ENCODE results near the gene CPEB4. TPM values are rescaled to one million over a fixed set of nuclear protein-coding genes. Genes with fewer than 3 reads are reported as not detected.

The CPEB4 gene
- total and polyA plus RNA-seq, 2 donors (not counting 1 experiment from before 2014, with no cell fraction given) = 8.4 to 26.0 TPM

DNA sequence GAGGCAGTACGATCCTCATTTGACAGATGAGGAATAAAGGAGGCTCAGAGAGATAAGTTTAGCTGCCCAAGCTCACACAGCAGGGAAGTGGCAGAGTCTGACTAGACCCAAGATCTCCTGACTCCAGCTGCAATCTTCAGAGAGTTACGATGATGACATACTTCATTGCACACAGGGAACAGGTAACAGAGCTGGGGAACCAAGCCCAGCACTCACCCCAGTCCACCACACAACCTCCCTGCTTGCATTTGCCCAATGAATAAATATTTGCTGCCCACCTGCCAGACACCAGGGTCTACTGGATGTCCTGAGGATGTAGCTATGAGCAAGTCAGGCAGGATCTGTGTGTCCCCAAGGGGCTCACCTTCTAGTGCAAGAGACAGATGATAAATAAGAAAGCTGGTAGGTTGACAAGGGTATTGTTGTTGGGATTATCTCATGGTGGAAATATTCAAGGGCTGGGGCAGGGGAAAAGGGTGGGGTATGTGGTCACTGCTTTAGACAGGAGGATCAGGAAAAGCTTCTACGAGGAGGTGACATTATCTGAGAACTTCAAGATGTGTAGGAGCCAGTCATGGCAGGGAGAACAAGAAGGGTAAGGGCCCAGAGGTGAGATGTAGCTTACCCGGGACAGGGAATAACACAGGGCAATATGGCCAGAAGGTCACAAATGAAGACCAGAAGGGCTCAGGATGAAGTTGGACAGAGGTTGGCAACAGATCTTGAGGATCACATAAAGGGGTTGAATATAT, 28.6 kb upstream of the CPEB4 start:
- Mint-ChIP-seq H3K27ac (no peak overlapping the region), H3K4me1 (peaks cover 9% of the 10 kb centered on the region), H3K4me3 (no peak overlapping the region), H3K27me3 (peaks cover 14% of the 10 kb centered on the region), H3K9me3 (ENCODE audit: insufficient read depth) (no peaks in the 10 kb centered on the region)
- Histone ChIP-seq H3K4me1 (ENCODE audit: control insufficient read depth in 2 of 2, insufficient read depth in 2 of 2, low read length in 2 of 2) (peaks cover 0 to 5% of the 10 kb centered on the region in 2 donors), H2AFZ (ENCODE audit: insufficient read depth, low read depth, low read length, poor library complexity, severe bottlenecking) (no peak overlapping the region), H4K20me1 (ENCODE audit: control insufficient read depth, insufficient read depth, low read length, poor library complexity, severe bottlenecking) (no peaks in the 10 kb centered on the region), H3K4me3 (ENCODE audit: control extremely low read depth in 1 of 5, extremely low read depth in 1 of 5, insufficient read depth in 1 of 5, low read depth in 2 of 5, low read length in 4 of 5) (no peak overlapping the region), H3K27me3 (replicated peaks in 1 of 4; ENCODE audit: control extremely low read depth in 1 of 4, control insufficient read depth in 3 of 4, insufficient read depth in 4 of 4, low read length in 3 of 4) (no peaks in the 10 kb centered on the region), H3K9me3 (ENCODE audit: control extremely low read depth in 1 of 3, control insufficient read depth in 2 of 3, insufficient read depth in 1 of 3, low read length in 2 of 3) (no peaks in the 10 kb centered on the region), H3K4me2 (replicated peaks; ENCODE audit: low read depth, low read length, poor library complexity, severe bottlenecking) (no peak overlapping the region), H3K27ac (ENCODE audit: low read length in 2 of 2) (no peak overlapping the region), H3K9ac (ENCODE audit: low read length) (no peak overlapping the region), H3K36me3 (replicated peaks in 1 of 2; ENCODE audit: control extremely low read depth in 1 of 2, control insufficient read depth in 1 of 2, extremely low read depth in 1 of 2, insufficient read depth in 2 of 2, low read length in 1 of 2) (no peaks in the 10 kb centered on the region), H3K79me2 (ENCODE audit: control insufficient read depth, insufficient read depth, low read length) (no peaks in the 10 kb centered on the region)
- 89% methylated on average over 3 of the region's 4 CpGs for whole genome bisulfite sequencing (ENCODE audit: insufficient coverage)
- no peak for TF ChIP-seq EZH2 (IDR thresholded peaks at IDR 0.05; ENCODE audit: borderline replicate concordance, insufficient read depth, low read depth, low read length, poor library complexity, severe bottlenecking)
- TF ChIP-seq, protein P1, sequence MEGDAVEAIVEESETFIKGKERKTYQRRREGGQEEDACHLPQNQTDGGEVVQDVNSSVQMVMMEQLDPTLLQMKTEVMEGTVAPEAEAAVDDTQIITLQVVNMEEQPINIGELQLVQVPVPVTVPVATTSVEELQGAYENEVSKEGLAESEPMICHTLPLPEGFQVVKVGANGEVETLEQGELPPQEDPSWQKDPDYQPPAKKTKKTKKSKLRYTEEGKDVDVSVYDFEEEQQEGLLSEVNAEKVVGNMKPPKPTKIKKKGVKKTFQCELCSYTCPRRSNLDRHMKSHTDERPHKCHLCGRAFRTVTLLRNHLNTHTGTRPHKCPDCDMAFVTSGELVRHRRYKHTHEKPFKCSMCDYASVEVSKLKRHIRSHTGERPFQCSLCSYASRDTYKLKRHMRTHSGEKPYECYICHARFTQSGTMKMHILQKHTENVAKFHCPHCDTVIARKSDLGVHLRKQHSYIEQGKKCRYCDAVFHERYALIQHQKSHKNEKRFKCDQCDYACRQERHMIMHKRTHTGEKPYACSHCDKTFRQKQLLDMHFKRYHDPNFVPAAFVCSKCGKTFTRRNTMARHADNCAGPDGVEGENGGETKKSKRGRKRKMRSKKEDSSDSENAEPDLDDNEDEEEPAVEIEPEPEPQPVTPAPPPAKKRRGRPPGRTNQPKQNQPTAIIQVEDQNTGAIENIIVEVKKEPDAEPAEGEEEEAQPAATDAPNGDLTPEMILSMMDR (IDR thresholded peaks at IDR 0.05) = no peak
- ChIA-PET POLR2A (no interaction called here), CTCF (interaction anchor here (1.3 kb wide), 1 partner anchor 66 kb away, joined by 4 read pairs; no protein-coding TSS in a partner anchor)
- ATAC-seq (ENCODE audit: low read depth) (no peak), DNase-seq (no peak)
- intact Hi-C loops (cut with micrococcal nuclease) = no loop called here

DNA sequence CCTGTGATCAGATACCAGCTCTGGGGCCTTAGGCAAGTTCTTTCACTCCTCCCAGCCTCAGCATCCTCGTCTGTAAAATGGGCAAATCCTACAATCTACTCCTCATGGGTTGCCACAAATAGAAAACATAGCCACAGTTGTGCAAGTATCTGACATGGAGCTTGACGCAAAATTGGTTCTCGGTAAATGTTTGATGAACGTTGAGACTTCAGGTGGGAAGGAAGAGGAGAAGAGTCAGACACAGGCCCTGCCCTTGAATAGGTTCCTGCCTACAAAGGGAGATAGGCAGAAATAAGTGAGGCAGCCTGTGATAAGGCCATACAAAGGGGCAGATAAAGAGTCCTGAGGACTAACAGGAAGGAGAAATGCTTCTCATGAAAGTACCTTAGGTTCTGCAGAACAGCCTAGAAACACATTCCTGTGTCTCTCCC, 26.1 kb upstream of the CPEB4 start:
- ATAC-seq (ENCODE audit: low read depth) (no peak), DNase-seq (no peak)
- Histone ChIP-seq H3K79me2 (ENCODE audit: control insufficient read depth, insufficient read depth, low read length) (no peaks in the 10 kb centered on the region), H2AFZ (ENCODE audit: insufficient read depth, low read depth, low read length, poor library complexity, severe bottlenecking) (no peak overlapping the region), H3K4me1 (ENCODE audit: control insufficient read depth in 2 of 2, insufficient read depth in 2 of 2, low read length in 2 of 2) (peaks cover 0 to 7% of the 10 kb centered on the region in 2 donors), H3K4me3 (ENCODE audit: control extremely low read depth in 1 of 5, extremely low read depth in 1 of 5, insufficient read depth in 1 of 5, low read depth in 2 of 5, low read length in 4 of 5) (no peak overlapping the region), H3K27me3 (replicated peaks in 1 of 4; ENCODE audit: control extremely low read depth in 1 of 4, control insufficient read depth in 3 of 4, insufficient read depth in 4 of 4, low read length in 3 of 4) (no peaks in the 10 kb centered on the region), H3K27ac (ENCODE audit: low read length in 2 of 2) (no peak overlapping the region), H3K9me3 (ENCODE audit: control extremely low read depth in 1 of 3, control insufficient read depth in 2 of 3, insufficient read depth in 1 of 3, low read length in 2 of 3) (no peaks in the 10 kb centered on the region), H3K9ac (ENCODE audit: low read length) (no peak overlapping the region), H3K4me2 (replicated peaks; ENCODE audit: low read depth, low read length, poor library complexity, severe bottlenecking) (no peak overlapping the region), H4K20me1 (ENCODE audit: control insufficient read depth, insufficient read depth, low read length, poor library complexity, severe bottlenecking) (no peaks in the 10 kb centered on the region), H3K36me3 (replicated peaks in 1 of 2; ENCODE audit: control extremely low read depth in 1 of 2, control insufficient read depth in 1 of 2, extremely low read depth in 1 of 2, insufficient read depth in 2 of 2, low read length in 1 of 2) (no peaks in the 10 kb centered on the region)
- Mint-ChIP-seq H3K9me3 (ENCODE audit: insufficient read depth) (no peaks in the 10 kb centered on the region), H3K4me3 (no peak overlapping the region), H3K27me3 (peaks cover 20% of the 10 kb centered on the region), H3K27ac (no peak overlapping the region), H3K4me1 (peaks cover 10% of the 10 kb centered on the region)
- TF ChIP-seq, protein P1 (IDR thresholded peaks at IDR 0.05) = no peak
- TF ChIP-seq EZH2 (IDR thresholded peaks at IDR 0.05; ENCODE audit: borderline replicate concordance, insufficient read depth, low read depth, low read length, poor library complexity, severe bottlenecking) = no peak
- intact Hi-C loops (cut with micrococcal nuclease) = no loop called here
- ChIA-PET POLR2A (no interaction called here), CTCF (no interaction called here)
- WGBS (ENCODE audit: insufficient coverage) = 94% methylated on average over 3 of the region's 4 CpGs

Measured in B cell (primary cell).